ENCODE data around the gene ODF4.

GRCh38 chr17:8359769-8360168, 20.1 kb downstream of the ODF4 start:
- TF ChIP-seq SNAI2 (CRISPR knock-in tag; IDR thresholded peaks at IDR 0.05) = no peak
- TF ChIP-seq PATZ1 (CRISPR knock-in tag; IDR thresholded peaks at IDR 0.05; ENCODE audit: borderline replicate concordance) = no peak
- no peak for TF ChIP-seq CREB5 (CRISPR knock-in tag; IDR thresholded peaks at IDR 0.05; ENCODE audit: low read depth)
- TF ChIP-seq ESRRG (CRISPR knock-in tag; IDR thresholded peaks at IDR 0.05) = no peak
- TF ChIP-seq RARB (CRISPR knock-in tag; IDR thresholded peaks at IDR 0.05) = no peak
- no peak for TF ChIP-seq BACH2 (CRISPR knock-in tag; IDR thresholded peaks at IDR 0.05; ENCODE audit: borderline replicate concordance)
- TF ChIP-seq ZFP30 (CRISPR knock-in tag; IDR thresholded peaks at IDR 0.05) = no peak
- no peak for TF ChIP-seq ZFP3 (CRISPR knock-in tag; IDR thresholded peaks at IDR 0.05)
- TF ChIP-seq ARNTL (CRISPR knock-in tag; IDR thresholded peaks at IDR 0.05; ENCODE audit: borderline replicate concordance, low read depth) = no peak
- no peak for TF ChIP-seq CSDC2 (CRISPR knock-in tag; IDR thresholded peaks at IDR 0.05)
- TF ChIP-seq CSRNP3 (CRISPR knock-in tag; IDR thresholded peaks at IDR 0.05) = no peak

Measured in SK-N-SH treated with all-trans-retinoic acid at 6 μM for 48 hours (cell line).